Effector memory CD4-positive, alpha-beta T cell (primary cell): ENCODE measurements around the gene CST7.
A peak's percentile ranks its signal among the peaks of the same experiment; 100 is the strongest.

Experiments
- DNase-seq, 3 donors: peaks; one replicate each; pipeline ENCODE4 v3.0.0-alpha.2; 2020
- H3K27ac ChIP-seq: 2 replicates; pipeline ENCODE4 v1.7.0; 2013; ENCODE audit warnings: mild to moderate bottlenecking, low read length, moderate library complexity; ENCODE audit not compliant: insufficient read depth, poor library complexity, severe bottlenecking
- H3K27me3 ChIP-seq: replicated peaks from 2 replicates; pipeline ENCODE4 v1.7.0; 2013; ENCODE audit warnings: mild to moderate bottlenecking, low read length; ENCODE audit not compliant: insufficient read depth, control insufficient read depth, poor library complexity, severe bottlenecking
- H3K36me3 ChIP-seq: 2 replicates; pipeline ENCODE4 v1.7.0; 2013; ENCODE audit warnings: mild to moderate bottlenecking, low read length, moderate library complexity; ENCODE audit not compliant: control insufficient read depth, insufficient read depth
- H3K4me1 ChIP-seq: 2 replicates; pipeline ENCODE4 v1.7.0; 2013; ENCODE audit warnings: low read length, mild to moderate bottlenecking; ENCODE audit not compliant: control insufficient read depth, insufficient read depth, poor library complexity, severe bottlenecking
- H3K4me3 ChIP-seq: 2 replicates; pipeline ENCODE4 v1.7.0; 2013; ENCODE audit warnings: low read length, low read depth, mild to moderate bottlenecking; ENCODE audit not compliant: insufficient read depth, poor library complexity, severe bottlenecking
- H3K9me3 ChIP-seq: 2 replicates; pipeline ENCODE4 v1.7.0; 2013; ENCODE audit warnings: mild to moderate bottlenecking, low read length, moderate library complexity; ENCODE audit not compliant: control insufficient read depth

CST7 gene

GRCh38 chr20:24950128-24950835, 1.2 kb downstream of the CST7 start:
- H3K27ac ChIP-seq: peak overlapping the region; percentile 46
- H3K4me1 ChIP-seq: peaks cover 21% of the 10 kb centered on the region
- H3K27me3 ChIP-seq: no peaks in the 10 kb centered on the region
- no peaks in the 10 kb centered on the region for H3K9me3 ChIP-seq
- DNase-seq: no peak
- H3K36me3 ChIP-seq: no peaks in the 10 kb centered on the region
- peak overlapping the region; percentile 31 for H3K4me3 ChIP-seq

GRCh38 chr20:24950836-24951525, 1.9 kb downstream of the CST7 start:
- Histone ChIP-seq H3K4me3 (no peak overlapping the region), H3K27ac (no peak overlapping the region), H3K27me3 (no peaks in the 10 kb centered on the region), H3K36me3 (no peaks in the 10 kb centered on the region), H3K9me3 (no peaks in the 10 kb centered on the region), H3K4me1 (peaks cover 21% of the 10 kb centered on the region)
- DNase-seq: no peak

- Histone ChIP-seq H3K4me3 (no peak overlapping the region), H3K4me1 (peaks cover 21% of the 10 kb centered on the region), H3K27ac (no peak overlapping the region), H3K36me3 (no peaks in the 10 kb centered on the region), H3K27me3 (no peaks in the 10 kb centered on the region), H3K9me3 (no peaks in the 10 kb centered on the region)
- DNase-seq: no peak
These were observed 2.5 kb downstream of the CST7 start for GRCh38 chr20:24951536-24952083.

GRCh38 chr20:24952376-24953208, 3.5 kb downstream of the CST7 start:
- Histone ChIP-seq H3K9me3 (no peaks in the 10 kb centered on the region), H3K27me3 (no peaks in the 10 kb centered on the region), H3K36me3 (peaks cover 3% of the 10 kb centered on the region), H3K4me3 (no peak overlapping the region), H3K4me1 (peaks cover 21% of the 10 kb centered on the region), H3K27ac (no peak overlapping the region)
- no peak for DNase-seq

GRCh38 chr20:24953209-24953575, 4.1 kb downstream of the CST7 start:
- H3K27ac ChIP-seq: no peak overlapping the region

GRCh38 chr20:24953621-24954133, 4.6 kb downstream of the CST7 start:
- peaks cover 21% of the 10 kb centered on the region for H3K4me1 ChIP-seq
- H3K4me3 ChIP-seq: no peak overlapping the region

More at GRCh38 chr20:24953209-24953575, 4.1 kb downstream of the CST7 start:
- H3K9me3 ChIP-seq: no peaks in the 10 kb centered on the region
- H3K27me3 ChIP-seq: no peaks in the 10 kb centered on the region
- H3K4me1 ChIP-seq: peaks cover 21% of the 10 kb centered on the region
- no peak overlapping the region for H3K4me3 ChIP-seq
- no peak for DNase-seq
- peaks cover 4% of the 10 kb centered on the region for H3K36me3 ChIP-seq

GRCh38 chr20:24954151-24954550, 5.1 kb downstream of the CST7 start:
- DNase-seq: no peak
- peaks cover 19% of the 10 kb centered on the region for H3K4me1 ChIP-seq
- no peak overlapping the region for H3K27ac ChIP-seq
- no peak overlapping the region for H3K4me3 ChIP-seq
- no peaks in the 10 kb centered on the region for H3K9me3 ChIP-seq
- H3K27me3 ChIP-seq: no peaks in the 10 kb centered on the region
- H3K36me3 ChIP-seq: peaks cover 10% of the 10 kb centered on the region

More at GRCh38 chr20:24953621-24954133, 4.6 kb downstream of the CST7 start:
- peak in 1 of 3 donors; percentile 36 for DNase-seq
- no peaks in the 10 kb centered on the region for H3K9me3 ChIP-seq
- H3K36me3 ChIP-seq: peaks cover 5% of the 10 kb centered on the region
- no peaks in the 10 kb centered on the region for H3K27me3 ChIP-seq
- H3K27ac ChIP-seq: no peak overlapping the region

- H3K27ac ChIP-seq: no peak overlapping the region
- no peak for DNase-seq
- no peaks in the 10 kb centered on the region for H3K27me3 ChIP-seq
- H3K4me1 ChIP-seq: peaks cover 15% of the 10 kb centered on the region
- H3K9me3 ChIP-seq: no peaks in the 10 kb centered on the region
- peaks cover 12% of the 10 kb centered on the region for H3K36me3 ChIP-seq
- no peak overlapping the region for H3K4me3 ChIP-seq
These were observed 5.5 kb downstream of the CST7 start for GRCh38 chr20:24954566-24954965.

- Histone ChIP-seq H3K4me1 (peaks cover 10% of the 10 kb centered on the region), H3K36me3 (peaks cover 16% of the 10 kb centered on the region), H3K4me3 (no peak overlapping the region), H3K9me3 (no peaks in the 10 kb centered on the region), H3K27ac (no peak overlapping the region), H3K27me3 (no peaks in the 10 kb centered on the region)
- peak in 1 of 3 donors; percentile 8 for DNase-seq
These were observed 6.0 kb downstream of the CST7 start for GRCh38 chr20:24955045-24955444.
